K562 (cell line): Measurements from ENCODE around the gene GEMIN7. TPM values are rescaled to one million over a fixed set of nuclear protein-coding genes. Genes with fewer than 3 reads are reported as not detected.

Experiments
- BRD4 ChIP-seq: fragments of 200-600 bp; sonication (generic); IDR thresholded peaks from 2 replicates; pipeline ENCODE4 v1.6.1; 2017; ENCODE audit warnings: inconsistent platforms
- CBX1 ChIP-seq: sonication (generic); IDR thresholded peaks from 2 replicates; pipeline ENCODE4 v1.6.1; 2016; ENCODE audit warnings: antibody characterized with exemption, low read depth, mild to moderate bottlenecking
- CBX5 ChIP-seq: IDR thresholded peaks from 2 replicates; pipeline ENCODE4 v1.6.1; 2014; ENCODE audit warnings: low read depth, borderline replicate concordance
- CC2D1A ChIP-seq: fragments of 450-650 bp; IDR thresholded peaks from 2 replicates; pipeline ENCODE4 v1.6.1; 2017; ENCODE audit warnings: mild to moderate bottlenecking
- CHD1 ChIP-seq: fragments of 200-600 bp; sonication (generic); IDR thresholded peaks from one replicate; pipeline ENCODE4 v1.6.1; 2012; ENCODE audit warnings: mild to moderate bottlenecking, moderate library complexity, low read length, inconsistent platforms
- CTBP1 ChIP-seq: fragments of 450-650 bp; IDR thresholded peaks from 2 replicates; pipeline ENCODE4 v1.6.1; 2016; ENCODE audit warnings: borderline replicate concordance
- ILK ChIP-seq: fragments of 450-650 bp; IDR thresholded peaks from 2 replicates; pipeline ENCODE4 v1.6.1; 2016; ENCODE audit warnings: missing genetic modification characterization, low read depth, mild to moderate bottlenecking, missing compliant biosample characterization, moderate library complexity, borderline replicate concordance
- KDM5B ChIP-seq: fragments of 200-600 bp; sonication (generic); IDR thresholded peaks from 2 replicates; pipeline ENCODE4 v1.6.1; 2012; ENCODE audit warnings: low read depth, mild to moderate bottlenecking, moderate library complexity, low read length, control low read depth, inconsistent platforms; ENCODE audit not compliant: insufficient replicate concordance
- MNT ChIP-seq, 2 experiments: fragments of 450-650 bp; conservative IDR thresholded peaks; 2 replicates each; pipeline ENCODE4 v1.6.1; 2017; ENCODE audit warnings: mild to moderate bottlenecking in 2 of 2, moderate library complexity in 2 of 2
- MYBL2 ChIP-seq, 2 experiments: fragments of 450-650 bp in 1 of 2; sonication (generic) in 1 of 2; formaldehyde crosslinking in 1 of 2; IDR thresholded peaks; 2 replicates each; pipeline versions ENCODE4 v1.6.1 to v1.8.1; 2017 to 2022; ENCODE audit warnings: borderline replicate concordance in 1 of 2, inconsistent platforms in 1 of 2, low read depth in 1 of 2, mild to moderate bottlenecking in 1 of 2, missing genetic modification reagents in 1 of 2, moderate library complexity in 1 of 2
- NKRF ChIP-seq: fragments of 450-650 bp; IDR thresholded peaks from 2 replicates; pipeline ENCODE4 v1.6.1; 2016; ENCODE audit warnings: borderline replicate concordance
- NUFIP1 ChIP-seq: fragments of 450-650 bp; IDR thresholded peaks from 2 replicates; pipeline ENCODE4 v1.6.1; 2018; ENCODE audit not compliant: partially characterized antibody
- OTX1 ChIP-seq: fragments of 450-650 bp; formaldehyde crosslinking; IDR thresholded peaks from 2 replicates; pipeline ENCODE4 v1.4.0; 2022; ENCODE audit warnings: mild to moderate bottlenecking
- RCOR1 ChIP-seq, 2 experiments: IDR thresholded peaks; 2 replicates each; pipeline ENCODE4 v1.6.1; 2012; ENCODE audit warnings: low read depth in 2 of 2, low read length in 2 of 2, borderline replicate concordance in 1 of 2, improper control_type of control experiment in 1 of 2
- SMARCA4 ChIP-seq: fragments of 450-650 bp; IDR thresholded peaks from 2 replicates; pipeline ENCODE4 v1.6.1; 2016
- SMARCE1 ChIP-seq: fragments of 450-650 bp; IDR thresholded peaks from 2 replicates; pipeline ENCODE4 v1.7.1; 2016; ENCODE audit warnings: mild to moderate bottlenecking
- SPI1 ChIP-seq: IDR thresholded peaks from 2 replicates; pipeline ENCODE4 v1.6.1; 2011; ENCODE audit warnings: low read depth, low read length, control low read depth, borderline replicate concordance
- STAT5A ChIP-seq: IDR thresholded peaks from 2 replicates; pipeline ENCODE4 v1.6.1; 2012; ENCODE audit warnings: low read length, inconsistent platforms, borderline replicate concordance
- TCF3 ChIP-seq: sonication (generic); formaldehyde crosslinking; IDR thresholded peaks from 2 replicates; pipeline ENCODE4 v1.4.0; 2020; ENCODE audit warnings: mild to moderate bottlenecking, missing genetic modification reagents
- THAP12 ChIP-seq: fragments of 250-450 bp; sonication (Bioruptor Pico); IDR thresholded peaks from 2 replicates; pipeline ENCODE4 v1.9.0; 2021; ENCODE audit warnings: mild to moderate bottlenecking, inconsistent platforms
- ZNF282 ChIP-seq: sonication (generic); formaldehyde crosslinking; IDR thresholded peaks from 2 replicates; pipeline ENCODE4 v1.8.1; 2023; ENCODE audit warnings: missing genetic modification reagents
- polyA plus RNA-seq, 8 experiments: library from polyadenylated mRNA; depleted of rRNA in 4 of 8; stranded (reverse) in 5 of 8; unstranded in 3 of 8; fragments of >200 nt; fragmentation: Nextera tagmentation in 2 of 8; fragmentation: Illumina TruSeq in 1 of 8; extraction: Ambion mirVana in 2 of 8; extraction: Trizol in 1 of 8; gene quantifications; 2 replicates each; pipeline versions ENCODE4 v1.2.1 to v1.2.3, GENCODE V29; 2011 to 2014; ENCODE audit warnings: inconsistent platforms in 1 of 8, missing spikeins in 1 of 8
- total RNA-seq, 7 experiments: library from RNA; depleted of rRNA in 6 of 7; stranded (reverse); fragments of >200 nt in 6 of 7; fragmentation: Illumina TruSeq in 2 of 7; extraction: Trizol in 2 of 7; gene quantifications; 2 replicates each; pipeline versions ENCODE4 v1.2.1 to v1.2.3, GENCODE V29; 2011 to 2021; ENCODE audit warnings: low replicate concordance in 1 of 7

GEMIN7 gene
- total and polyA plus RNA-seq, 9 of the 15 experiments (the other 6 are each of a cell fraction or from before 2014, with no cell fraction given) = 23.1 to 124 (median 54.9) TPM

GRCh38 chr19:45038931-45039893, 39.8 kb upstream of the GEMIN7 start, which contains the start of gene CLASRP (continued):
- TF ChIP-seq CTBP1 (peak; percentile 63; the same call in 1 of the 2 replicates), CC2D1A (peak; percentile 51; the same call in 1 of the 2 replicates), MNT (conservative IDR thresholded peaks at IDR 0.05) (peak; percentile 88 to 93), OTX1 (CRISPR knock-in tag) (no peak), NUFIP1 (peak; percentile 4), BRD4 (0 out of 2 replicates have a peak, but pooled peaks have one; percentile 62), ILK (tag) (no peak), SMARCE1 (0 out of 2 replicates have a peak, but pooled peaks have one; percentile 21), KDM5B (peak; percentile 88), SPI1 (peak; percentile 70; the same call in 1 of the 2 replicates), NKRF (peak; percentile 91), MYBL2 (IDR thresholded peaks at IDR 0.05; ENCODE audit: low read depth) (no peak), MYBL2 (CRISPR knock-in tag; IDR thresholded peaks at IDR 0.05; ENCODE audit: borderline replicate concordance) (no peak), STAT5A (no peak), SMARCA4 (0 out of 2 replicates have a peak, but pooled peaks have one; percentile 55), THAP12 (CRISPR knock-in tag) (peak; percentile 78; the same call in 1 of the 2 replicates), RCOR1 (IDR thresholded peaks at IDR 0.05; ENCODE audit: borderline replicate concordance in 1 of 2, low read depth in 2 of 2, low read length in 2 of 2) (no peak), CBX5 (no peak), ZNF282 (no peak), CBX1 (peak; percentile 41; the same call in 1 of the 2 replicates), TCF3 (CRISPR knock-in tag) (0 out of 2 replicates have a peak, but pooled peaks have one; percentile 16), CHD1 (peak; percentile 86)
